ENCODE data around the gene RASAL2. TPM values are rescaled to one million over a fixed set of nuclear protein-coding genes. Genes with fewer than 3 reads are reported as not detected.
A peak's percentile ranks its signal among the peaks of the same experiment; 100 is the strongest.

Gene RASAL2
- total RNA-seq, 1 donor from 2014 or later, result 44.2 TPM

- DNase-seq (ENCODE audit: low read depth), result no peak
- Histone ChIP-seq H3K9me3 (ENCODE audit: insufficient read depth, low read depth, low read length) (no peaks in the 10 kb centered on the region), H3K4me3 (ENCODE audit: insufficient read depth, low read depth, low read length) (no peak overlapping the region), H3K4me2 (ENCODE audit: low read length) (no peak overlapping the region), H3K36me3 (ENCODE audit: insufficient read depth, low read length) (no peaks in the 10 kb centered on the region), H3K9ac (ENCODE audit: low read length) (no peak overlapping the region), H3K27me3 (ENCODE audit: insufficient read depth, low read length) (no peaks in the 10 kb centered on the region), H4K20me1 (ENCODE audit: insufficient read depth, low read length) (no peaks in the 10 kb centered on the region), H2AFZ (ENCODE audit: low read depth, low read length) (peak overlapping the region; percentile 32), H3K27ac (ENCODE audit: low read depth, low read length) (no peak overlapping the region), H3K79me2 (ENCODE audit: insufficient read depth, low read length) (no peaks in the 10 kb centered on the region), H3K4me1 (ENCODE audit: insufficient read depth, low read length) (peaks cover 45% of the 10 kb centered on the region)
- peaks cover 68% of the 10 kb centered on the region for H3K4me1 Mint-ChIP-seq (ENCODE audit: low read depth, unreplicated experiment)
- H3K36me3 Mint-ChIP-seq (ENCODE audit: low read depth, unreplicated experiment), result no peaks in the 10 kb centered on the region
- TF ChIP-seq, protein P1, sequence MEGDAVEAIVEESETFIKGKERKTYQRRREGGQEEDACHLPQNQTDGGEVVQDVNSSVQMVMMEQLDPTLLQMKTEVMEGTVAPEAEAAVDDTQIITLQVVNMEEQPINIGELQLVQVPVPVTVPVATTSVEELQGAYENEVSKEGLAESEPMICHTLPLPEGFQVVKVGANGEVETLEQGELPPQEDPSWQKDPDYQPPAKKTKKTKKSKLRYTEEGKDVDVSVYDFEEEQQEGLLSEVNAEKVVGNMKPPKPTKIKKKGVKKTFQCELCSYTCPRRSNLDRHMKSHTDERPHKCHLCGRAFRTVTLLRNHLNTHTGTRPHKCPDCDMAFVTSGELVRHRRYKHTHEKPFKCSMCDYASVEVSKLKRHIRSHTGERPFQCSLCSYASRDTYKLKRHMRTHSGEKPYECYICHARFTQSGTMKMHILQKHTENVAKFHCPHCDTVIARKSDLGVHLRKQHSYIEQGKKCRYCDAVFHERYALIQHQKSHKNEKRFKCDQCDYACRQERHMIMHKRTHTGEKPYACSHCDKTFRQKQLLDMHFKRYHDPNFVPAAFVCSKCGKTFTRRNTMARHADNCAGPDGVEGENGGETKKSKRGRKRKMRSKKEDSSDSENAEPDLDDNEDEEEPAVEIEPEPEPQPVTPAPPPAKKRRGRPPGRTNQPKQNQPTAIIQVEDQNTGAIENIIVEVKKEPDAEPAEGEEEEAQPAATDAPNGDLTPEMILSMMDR (IDR thresholded peaks at IDR 0.05; ENCODE audit: insufficient read depth, low read depth, low read length), result no peak
- no peak for TF ChIP-seq EZH2 (IDR thresholded peaks at IDR 0.05; ENCODE audit: insufficient read depth, low read length)
- no peak for FAIRE-seq
- H3K4me3 Mint-ChIP-seq (ENCODE audit: unreplicated experiment), result no peak overlapping the region
- H3K27me3 Mint-ChIP-seq (ENCODE audit: low read depth, unreplicated experiment), result no peaks in the 10 kb centered on the region
- peak overlapping the region; percentile 98 for H3K27ac Mint-ChIP-seq (ENCODE audit: unreplicated experiment)
- H3K9me3 Mint-ChIP-seq (ENCODE audit: unreplicated experiment), result peaks cover 2% of the 10 kb centered on the region
These were observed 38.0 kb upstream of the RASAL2 start for GRCh38 chr1:178055779-178056471.

DNA sequence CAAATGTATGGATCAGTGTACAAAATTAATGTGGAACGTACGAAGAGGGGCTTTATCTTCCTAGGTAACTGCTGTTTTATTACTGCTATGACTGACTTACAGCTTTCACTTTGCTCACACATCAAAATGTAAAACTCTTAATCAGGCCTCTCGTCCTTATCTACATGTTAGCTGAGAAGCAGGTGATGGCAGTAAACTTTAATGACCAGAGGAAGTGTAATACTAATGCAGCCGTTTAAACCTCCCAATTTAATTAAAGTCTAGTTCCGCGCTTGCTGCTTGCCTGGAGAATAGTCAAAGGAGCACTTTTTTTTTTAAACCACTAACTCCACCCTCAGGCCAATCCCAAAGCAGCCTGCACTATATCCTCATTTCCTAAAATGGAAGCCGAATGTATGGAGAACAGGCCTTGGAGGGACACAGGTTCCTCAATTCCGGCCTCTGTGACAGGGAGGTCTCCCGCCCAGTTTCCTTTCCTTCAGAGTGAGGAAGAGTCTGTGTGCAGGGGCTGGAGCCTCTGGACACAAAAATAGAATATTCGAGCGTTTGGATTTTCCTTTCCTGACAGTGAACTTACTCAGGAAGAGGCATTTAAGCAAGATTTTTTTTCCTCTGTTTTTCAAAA is 36.7 kb upstream of the RASAL2 start:
- FAIRE-seq, result no peak
- H3K4me1 ChIP-seq (ENCODE audit: insufficient read depth, low read length), result peaks cover 52% of the 10 kb centered on the region
- peak overlapping the region; percentile 80 for H3K27ac ChIP-seq (ENCODE audit: low read depth, low read length)
- DNase-seq (ENCODE audit: low read depth), result no peak
- H3K9me3 ChIP-seq (ENCODE audit: insufficient read depth, low read depth, low read length), result no peaks in the 10 kb centered on the region
- H3K4me3 Mint-ChIP-seq (ENCODE audit: unreplicated experiment), result no peak overlapping the region
- H2AFZ ChIP-seq (ENCODE audit: low read depth, low read length), result peak overlapping the region; percentile 62
- no peaks in the 10 kb centered on the region for H4K20me1 ChIP-seq (ENCODE audit: insufficient read depth, low read length)
- H3K4me3 ChIP-seq (ENCODE audit: insufficient read depth, low read depth, low read length), result no peak overlapping the region
- H3K27me3 ChIP-seq (ENCODE audit: insufficient read depth, low read length), result no peaks in the 10 kb centered on the region
- H3K27ac Mint-ChIP-seq (ENCODE audit: unreplicated experiment), result peak overlapping the region; percentile 98
- H3K79me2 ChIP-seq (ENCODE audit: insufficient read depth, low read length), result no peaks in the 10 kb centered on the region
- H3K4me1 Mint-ChIP-seq (ENCODE audit: low read depth, unreplicated experiment), result peaks cover 76% of the 10 kb centered on the region
- peak overlapping the region; percentile 65 for H3K4me2 ChIP-seq (ENCODE audit: low read length)
- H3K36me3 Mint-ChIP-seq (ENCODE audit: low read depth, unreplicated experiment), result no peaks in the 10 kb centered on the region
- H3K36me3 ChIP-seq (ENCODE audit: insufficient read depth, low read length), result no peaks in the 10 kb centered on the region
- TF ChIP-seq, protein P1 (IDR thresholded peaks at IDR 0.05; ENCODE audit: insufficient read depth, low read depth, low read length), result no peak
- no peak for TF ChIP-seq EZH2 (IDR thresholded peaks at IDR 0.05; ENCODE audit: insufficient read depth, low read length)
- H3K27me3 Mint-ChIP-seq (ENCODE audit: low read depth, unreplicated experiment), result no peaks in the 10 kb centered on the region
- H3K9ac ChIP-seq (ENCODE audit: low read length), result peak overlapping the region; percentile 71
- peaks cover 2% of the 10 kb centered on the region for H3K9me3 Mint-ChIP-seq (ENCODE audit: unreplicated experiment)
